GM23338 (cell line): ENCODE results near the gene STK17A. TPM values are rescaled to one million over a fixed set of nuclear protein-coding genes. Genes with fewer than 3 reads are reported as not detected.

ENCODE experiments used
- ATAC-seq: fragments of 200-7000 bp; cut with Tn5 transposase; 3 replicates; pipeline ENCODE4 v1.9.1; 2020
- DNase-seq: peaks from one replicate; pipeline ENCODE4 v3.0.0-alpha.2; 2015; ENCODE audit warnings: low spot score
- H2AFZ ChIP-seq: fragments of 200-600 bp; sonication (generic); 2 replicates; pipeline ENCODE4 v1.8.0; 2016; ENCODE audit warnings: antibody characterized with exemption, mild to moderate bottlenecking, moderate library complexity
- H3F3A ChIP-seq: fragments of 200-600 bp; sonication (generic); replicated peaks from 2 replicates; pipeline ENCODE4 v1.8.0; 2017; ENCODE audit warnings: antibody characterized with exemption, mixed run types, low read depth
- H3K27ac ChIP-seq: fragments of 200-600 bp; sonication (generic); 2 replicates; pipeline ENCODE4 v1.6.1; 2016; ENCODE audit warnings: low read depth
- H3K27me3 ChIP-seq: fragments of 200-600 bp; sonication (generic); 2 replicates; pipeline ENCODE4 v1.8.0; 2016; ENCODE audit warnings: mild to moderate bottlenecking, mixed run types, moderate library complexity; ENCODE audit not compliant: insufficient read depth
- H3K36me3 ChIP-seq: fragments of 200-600 bp; sonication (generic); 2 replicates; pipeline ENCODE4 v1.8.0; 2016; ENCODE audit warnings: mild to moderate bottlenecking; ENCODE audit not compliant: insufficient read depth
- H3K4me1 ChIP-seq: fragments of 200-600 bp; sonication (generic); 2 replicates; pipeline ENCODE4 v1.8.0; 2016; ENCODE audit warnings: mild to moderate bottlenecking, moderate library complexity; ENCODE audit not compliant: insufficient read depth
- H3K4me2 ChIP-seq: fragments of 200-600 bp; sonication (generic); 2 replicates; pipeline ENCODE4 v1.7.1; 2017; ENCODE audit warnings: mixed run types
- H3K4me3 ChIP-seq: fragments of 200-600 bp; sonication (generic); 2 replicates; pipeline ENCODE4 v1.6.1; 2016; ENCODE audit warnings: mixed run types
- H3K79me2 ChIP-seq: fragments of 200-600 bp; sonication (generic); replicated peaks from 2 replicates; pipeline ENCODE4 v1.8.0; 2017; ENCODE audit warnings: mild to moderate bottlenecking; ENCODE audit not compliant: insufficient read depth
- H3K9me2 ChIP-seq: fragments of 200-600 bp; sonication (generic); 2 replicates; pipeline ENCODE4 v1.8.0; 2017; ENCODE audit not compliant: insufficient read depth
- H4K20me1 ChIP-seq: fragments of 200-600 bp; sonication (generic); replicated peaks from 2 replicates; pipeline ENCODE4 v1.8.0; 2017; ENCODE audit warnings: mild to moderate bottlenecking; ENCODE audit not compliant: insufficient read depth
- H3K27ac Mint-ChIP-seq: 2 replicates; pipeline ENCODE4 v1.8.0; 2020; ENCODE audit warnings: inconsistent platforms, mild to moderate bottlenecking, moderate library complexity, mixed read lengths
- H3K27me3 Mint-ChIP-seq: 3 replicates; pipeline ENCODE4 v1.8.0; 2022; ENCODE audit warnings: low read depth, mild to moderate bottlenecking, moderate library complexity, mixed read lengths, inconsistent platforms; ENCODE audit not compliant: insufficient read depth, poor library complexity
- H3K36me3 Mint-ChIP-seq: 3 replicates; pipeline ENCODE4 v1.8.0; 2021; ENCODE audit warnings: low read depth, mild to moderate bottlenecking, inconsistent platforms, moderate library complexity, mixed read lengths
- H3K4me1 Mint-ChIP-seq: 3 replicates; pipeline ENCODE4 v1.8.0; 2020; ENCODE audit warnings: mild to moderate bottlenecking, inconsistent platforms, mixed read lengths
- H3K4me3 Mint-ChIP-seq: 3 replicates; pipeline ENCODE4 v1.8.0; 2021; ENCODE audit warnings: moderate library complexity, mild to moderate bottlenecking, inconsistent platforms, mixed read lengths
- H3K9me3 Mint-ChIP-seq: 3 replicates; pipeline ENCODE4 v1.8.0; 2020; ENCODE audit warnings: moderate library complexity, mild to moderate bottlenecking, inconsistent platforms, mixed read lengths
- CREB1 ChIP-seq: fragments of 250-450 bp; sonication (Bioruptor Pico); IDR thresholded peaks from 2 replicates; pipeline ENCODE4 v1.5.0; 2020; ENCODE audit warnings: low read depth, mild to moderate bottlenecking, moderate library complexity
- CTCF ChIP-seq, 2 experiments: fragments of 200-600 bp in 1 of 2; sonication (generic) in 1 of 2; conservative IDR thresholded peaks; 2 replicates each; pipeline versions ENCODE4 v1.5.1 to v1.6.1; 2016 to 2017; ENCODE audit warnings: antibody characterized with exemption in 2 of 2, low read depth in 2 of 2, mild to moderate bottlenecking in 2 of 2, moderate library complexity in 1 of 2
- EZH2 ChIP-seq: fragments of 200-600 bp; sonication (generic); IDR thresholded peaks from one replicate; pipeline ENCODE4 v1.8.0; 2017; ENCODE audit warnings: antibody characterized with exemption, mild to moderate bottlenecking, low read depth; ENCODE audit not compliant: unreplicated experiment
- EZH2phosphoT487 ChIP-seq: fragments of 200-600 bp; sonication (generic); IDR thresholded peaks from one replicate; pipeline ENCODE4 v1.8.1; 2018; ENCODE audit warnings: antibody characterized with exemption; ENCODE audit not compliant: unreplicated experiment
- JUNB ChIP-seq: IDR thresholded peaks from one replicate; pipeline ENCODE4 v1.6.1; 2016; ENCODE audit warnings: antibody characterized with exemption; ENCODE audit not compliant: unreplicated experiment
- NANOG ChIP-seq: IDR thresholded peaks from 2 replicates; pipeline ENCODE4 v1.6.1; 2016; ENCODE audit warnings: antibody characterized with exemption, borderline replicate concordance
- POLR2AphosphoS5 ChIP-seq: IDR thresholded peaks from 2 replicates; pipeline ENCODE4 v1.6.1; 2016; ENCODE audit warnings: antibody characterized with exemption, low read depth
- STAT1 ChIP-seq: IDR thresholded peaks from one replicate; pipeline ENCODE4 v1.6.1; 2016; ENCODE audit warnings: antibody characterized with exemption; ENCODE audit not compliant: unreplicated experiment
- ZNF114 ChIP-seq: fragments of 250-450 bp; sonication (Bioruptor Pico); IDR thresholded peaks from 2 replicates; pipeline ENCODE4 v1.5.0; 2020; ENCODE audit warnings: mild to moderate bottlenecking, moderate library complexity
- ZNF331 ChIP-seq: fragments of 250-450 bp; sonication (Bioruptor Pico); IDR thresholded peaks from 2 replicates; pipeline ENCODE4 v1.5.0; 2020; ENCODE audit warnings: low read depth, mild to moderate bottlenecking, moderate library complexity
- ZNF462 ChIP-seq: fragments of 250-450 bp; sonication (Bioruptor Pico); IDR thresholded peaks from 2 replicates; pipeline ENCODE4 v1.5.0; 2020; ENCODE audit warnings: mild to moderate bottlenecking, moderate library complexity
- polyA plus RNA-seq: library from polyadenylated mRNA; unstranded; fragments of >200 nt; fragmentation: Nextera tagmentation; extraction: Ambion mirVana; gene quantifications from 2 replicates; pipeline ENCODE4 v1.2.1, GENCODE V29; 2016
- total RNA-seq: library from RNA; depleted of rRNA; stranded (reverse); fragments of >200 nt; shearing (Covaris generic); gene quantifications from 2 replicates; pipeline ENCODE4 v1.2.3, GENCODE V29; 2014
- TF ChIP-seq, protein P1 (sequence below): IDR thresholded peaks from one replicate; pipeline ENCODE4 v1.6.1; 2018; ENCODE audit warnings: antibody characterized with exemption; ENCODE audit not compliant: unreplicated experiment
- TF ChIP-seq, protein P2 (sequence below): IDR thresholded peaks from 2 replicates; pipeline ENCODE4 v1.6.1; 2016; ENCODE audit warnings: antibody characterized with exemption

Gene STK17A
- total and polyA plus RNA-seq, 2 experiments from 2014 or later, result 21.2 to 21.8 TPM

- no peak overlapping the region for H3K27ac Mint-ChIP-seq
- H3K79me2 ChIP-seq, result peaks cover 78% of the 10 kb centered on the region
- TF ChIP-seq ZNF114 (CRISPR knock-in tag) (no peak), EZH2phosphoT487 (no peak), EZH2 (no peak), ZNF462 (CRISPR knock-in tag) (no peak), JUNB (no peak), NANOG (no peak), CREB1 (CRISPR knock-in tag) (no peak), STAT1 (no peak), POLR2AphosphoS5 (no peak), CTCF (conservative IDR thresholded peaks at IDR 0.05; ENCODE audit: low read depth in 2 of 2) (no peak), ZNF331 (CRISPR knock-in tag) (no peak)
- TF ChIP-seq, protein P1, sequence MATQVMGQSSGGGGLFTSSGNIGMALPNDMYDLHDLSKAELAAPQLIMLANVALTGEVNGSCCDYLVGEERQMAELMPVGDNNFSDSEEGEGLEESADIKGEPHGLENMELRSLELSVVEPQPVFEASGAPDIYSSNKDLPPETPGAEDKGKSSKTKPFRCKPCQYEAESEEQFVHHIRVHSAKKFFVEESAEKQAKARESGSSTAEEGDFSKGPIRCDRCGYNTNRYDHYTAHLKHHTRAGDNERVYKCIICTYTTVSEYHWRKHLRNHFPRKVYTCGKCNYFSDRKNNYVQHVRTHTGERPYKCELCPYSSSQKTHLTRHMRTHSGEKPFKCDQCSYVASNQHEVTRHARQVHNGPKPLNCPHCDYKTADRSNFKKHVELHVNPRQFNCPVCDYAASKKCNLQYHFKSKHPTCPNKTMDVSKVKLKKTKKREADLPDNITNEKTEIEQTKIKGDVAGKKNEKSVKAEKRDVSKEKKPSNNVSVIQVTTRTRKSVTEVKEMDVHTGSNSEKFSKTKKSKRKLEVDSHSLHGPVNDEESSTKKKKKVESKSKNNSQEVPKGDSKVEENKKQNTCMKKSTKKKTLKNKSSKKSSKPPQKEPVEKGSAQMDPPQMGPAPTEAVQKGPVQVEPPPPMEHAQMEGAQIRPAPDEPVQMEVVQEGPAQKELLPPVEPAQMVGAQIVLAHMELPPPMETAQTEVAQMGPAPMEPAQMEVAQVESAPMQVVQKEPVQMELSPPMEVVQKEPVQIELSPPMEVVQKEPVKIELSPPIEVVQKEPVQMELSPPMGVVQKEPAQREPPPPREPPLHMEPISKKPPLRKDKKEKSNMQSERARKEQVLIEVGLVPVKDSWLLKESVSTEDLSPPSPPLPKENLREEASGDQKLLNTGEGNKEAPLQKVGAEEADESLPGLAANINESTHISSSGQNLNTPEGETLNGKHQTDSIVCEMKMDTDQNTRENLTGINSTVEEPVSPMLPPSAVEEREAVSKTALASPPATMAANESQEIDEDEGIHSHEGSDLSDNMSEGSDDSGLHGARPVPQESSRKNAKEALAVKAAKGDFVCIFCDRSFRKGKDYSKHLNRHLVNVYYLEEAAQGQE, result no peak
- TF ChIP-seq, protein P2, sequence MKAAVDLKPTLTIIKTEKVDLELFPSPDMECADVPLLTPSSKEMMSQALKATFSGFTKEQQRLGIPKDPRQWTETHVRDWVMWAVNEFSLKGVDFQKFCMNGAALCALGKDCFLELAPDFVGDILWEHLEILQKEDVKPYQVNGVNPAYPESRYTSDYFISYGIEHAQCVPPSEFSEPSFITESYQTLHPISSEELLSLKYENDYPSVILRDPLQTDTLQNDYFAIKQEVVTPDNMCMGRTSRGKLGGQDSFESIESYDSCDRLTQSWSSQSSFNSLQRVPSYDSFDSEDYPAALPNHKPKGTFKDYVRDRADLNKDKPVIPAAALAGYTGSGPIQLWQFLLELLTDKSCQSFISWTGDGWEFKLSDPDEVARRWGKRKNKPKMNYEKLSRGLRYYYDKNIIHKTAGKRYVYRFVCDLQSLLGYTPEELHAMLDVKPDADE, result no peak
These were observed 10.1 kb downstream of the STK17A start for GRCh38 chr7:43593010-43593409.

More at GRCh38 chr7:43593010-43593409, 10.1 kb downstream of the STK17A start:
- Histone ChIP-seq H3K27me3 (no peaks in the 10 kb centered on the region), H3K4me1 (peaks cover 3% of the 10 kb centered on the region; the same call in 1 of the 2 replicates), H3K4me2 (no peak overlapping the region), H2AFZ (no peak overlapping the region), H4K20me1 (no peaks in the 10 kb centered on the region; the same call in 1 of the 2 replicates), H3K9me2 (no peaks in the 10 kb centered on the region), H3K27ac (no peak overlapping the region), H3K4me3 (no peak overlapping the region), H3F3A (no peaks in the 10 kb centered on the region), H3K36me3 (no peaks in the 10 kb centered on the region)
- Mint-ChIP-seq H3K4me1 (peaks cover 4% of the 10 kb centered on the region; the same call in 2 of the 3 replicates), H3K4me3 (no peak overlapping the region), H3K9me3 (no peaks in the 10 kb centered on the region), H3K36me3 (peaks cover 3% of the 10 kb centered on the region; the same call in 1 of the 3 replicates), H3K27me3 (no peaks in the 10 kb centered on the region)
- ATAC-seq (no peak), DNase-seq (no peak)
